IPS-NIHi7 (cell line): ENCODE measurements around the gene SCN9A.
A peak's percentile ranks its signal among the peaks of the same experiment; 100 is the strongest.

Experiments
- DNase-seq: peaks from one replicate; pipeline ENCODE4 v3.0.0; 2012; ENCODE audit warnings: mixed read lengths; ENCODE audit errors: extremely low spot score

SCN9A gene

DNA sequence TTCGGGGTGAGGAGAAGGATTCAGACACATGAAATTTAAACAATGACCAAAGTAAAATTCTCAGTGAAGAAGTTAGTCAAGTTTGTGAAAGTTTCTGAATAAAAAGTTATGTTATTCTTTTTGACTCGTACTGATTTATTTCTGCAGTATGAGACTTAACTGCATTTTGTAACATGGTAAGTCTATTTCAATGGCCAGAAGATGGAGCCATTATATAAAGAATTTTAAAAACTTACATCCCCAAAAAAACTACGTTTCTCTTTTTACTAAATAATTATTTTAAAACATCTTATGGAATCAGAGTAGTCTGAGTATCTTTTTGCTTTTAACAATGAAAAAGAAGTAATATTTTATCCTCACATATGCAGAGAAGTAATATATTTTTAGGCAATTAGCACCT is 196.5 kb downstream of the SCN9A start:
- no peak for DNase-seq

DNA sequence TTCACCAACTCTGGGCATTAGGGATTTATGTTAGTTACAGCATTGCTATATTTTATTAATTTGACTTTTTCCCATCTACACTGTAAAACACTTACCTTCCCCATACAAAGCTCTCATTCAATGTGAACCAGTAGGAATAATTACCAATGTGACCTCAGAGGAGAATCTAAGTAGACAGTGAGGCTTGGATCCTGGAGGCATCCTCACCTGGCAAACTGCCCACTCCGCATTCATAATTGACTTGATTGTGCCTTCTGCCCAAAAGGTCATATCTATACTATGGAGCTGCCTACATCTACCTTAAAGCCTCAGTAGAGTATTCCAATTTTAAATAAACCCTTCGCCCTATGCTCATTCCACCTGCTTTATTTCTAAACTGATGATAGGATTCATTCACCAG is 202.5 kb downstream of the SCN9A start:
- DNase-seq = no peak

DNA sequence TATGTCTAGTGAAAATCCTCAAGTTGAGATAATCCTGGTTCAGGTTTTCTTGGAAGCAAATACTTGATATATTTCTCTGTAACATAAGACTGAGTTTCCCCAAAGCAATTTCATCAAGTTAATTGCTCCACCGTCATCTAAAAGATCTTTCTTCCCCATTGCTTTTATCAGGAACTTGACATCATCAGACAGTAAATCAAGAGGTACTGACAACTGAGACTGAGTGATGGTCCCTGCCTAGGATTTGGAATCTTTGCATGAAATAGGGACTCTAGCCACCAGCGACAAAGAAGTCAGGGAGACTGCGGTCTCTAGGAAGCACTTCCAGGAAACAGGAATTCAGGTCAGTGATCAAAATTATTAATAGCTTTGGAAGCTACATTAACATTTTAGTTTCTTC is 204.5 kb downstream of the SCN9A start:
- DNase-seq = no peak

DNA sequence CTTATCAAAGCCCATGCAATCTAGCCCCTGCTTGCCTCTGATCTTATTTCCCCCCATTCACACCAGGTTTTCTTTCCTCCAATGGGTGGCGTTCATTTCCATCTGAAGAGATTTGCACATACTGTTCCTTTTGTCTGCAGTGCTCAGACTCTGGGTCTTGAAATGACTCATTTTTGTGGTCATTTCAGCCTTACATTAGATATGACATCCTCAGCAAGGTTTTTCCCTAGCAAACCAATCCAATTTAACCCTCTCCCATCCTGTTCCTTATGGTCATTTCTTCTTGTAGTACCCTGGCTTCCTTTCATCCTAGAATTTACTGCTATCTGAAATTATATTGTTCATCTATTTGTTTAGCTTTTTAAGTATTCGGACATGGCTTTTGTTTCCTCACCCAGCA is 205.4 kb downstream of the SCN9A start:
- no peak for DNase-seq

DNA sequence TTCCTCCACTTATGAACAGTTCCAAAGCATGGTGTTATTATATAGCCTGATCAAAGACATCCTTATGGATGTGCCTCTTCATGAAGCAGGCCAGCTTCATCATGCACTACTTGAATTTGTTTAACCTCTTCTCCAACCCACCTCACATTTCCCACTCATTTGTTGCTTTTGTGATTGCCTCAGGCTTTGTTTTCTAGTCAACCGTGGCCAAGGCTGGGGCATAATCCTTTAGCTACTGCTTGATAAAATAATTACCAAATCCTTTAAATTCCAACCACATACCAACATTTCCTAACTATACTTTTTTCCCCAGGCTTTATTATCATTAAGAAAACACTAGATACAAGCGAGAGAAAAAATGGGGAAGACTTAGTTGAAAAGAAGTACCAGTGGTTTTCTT is 208.3 kb downstream of the SCN9A start:
- no peak for DNase-seq

DNA sequence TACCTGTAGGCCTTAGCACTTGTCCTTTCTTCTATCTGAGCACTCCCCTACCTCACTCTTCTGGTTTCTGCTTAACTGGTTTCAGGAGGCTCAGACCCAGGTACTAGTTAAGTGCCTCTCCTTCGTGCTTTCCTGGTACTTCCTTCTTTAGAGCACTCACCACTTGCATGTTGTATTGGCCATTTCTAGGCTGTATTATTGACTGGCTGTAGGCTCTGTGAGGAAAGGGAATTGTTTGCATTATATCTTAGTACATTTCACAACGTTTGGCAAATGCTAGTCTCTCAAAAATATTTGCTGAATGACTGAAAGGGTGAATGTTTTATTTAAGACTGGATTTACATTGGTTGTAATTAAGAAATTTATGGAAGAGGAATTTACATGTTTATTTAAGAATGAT is 212.0 kb downstream of the SCN9A start:
- DNase-seq = no peak

DNA sequence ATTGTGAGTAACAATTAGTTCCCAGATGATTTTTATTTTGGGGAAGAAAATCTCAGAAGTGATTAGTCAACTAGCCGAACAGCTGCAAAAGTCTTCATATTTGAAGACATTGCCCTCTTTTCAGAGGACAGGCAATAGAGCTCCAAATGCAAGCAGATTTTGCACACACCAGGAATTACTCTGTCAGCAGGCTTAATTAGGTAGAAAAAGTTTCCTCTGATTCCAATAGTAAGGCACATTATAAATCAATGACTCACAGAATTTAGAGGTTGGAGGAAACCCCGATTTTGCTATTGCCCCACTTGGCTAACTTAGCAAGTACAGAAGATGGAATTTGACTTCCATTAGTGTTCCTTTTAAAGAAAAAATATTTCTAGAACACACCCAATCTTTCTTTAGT is 217.2 kb downstream of the SCN9A start:
- no peak for DNase-seq

DNA sequence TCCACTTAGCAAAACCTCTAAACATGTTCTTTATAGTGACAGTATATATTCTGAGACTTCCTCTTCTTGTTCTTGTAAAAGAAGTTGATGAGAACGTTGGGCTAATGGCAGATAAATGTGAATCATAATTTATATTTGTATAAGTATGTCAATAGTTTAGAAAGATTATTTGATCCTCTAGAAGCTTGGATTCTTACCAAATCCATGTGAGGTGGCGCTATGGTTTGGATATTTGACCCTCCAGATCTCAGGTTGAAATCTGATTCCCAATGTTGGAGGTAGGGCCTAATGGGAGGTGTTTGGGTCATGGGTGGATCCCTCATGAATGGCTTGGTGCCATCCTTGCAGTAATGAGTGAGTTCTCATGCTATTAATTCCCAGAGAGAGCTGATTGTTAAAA is 218.2 kb downstream of the SCN9A start:
- no peak for DNase-seq

DNA sequence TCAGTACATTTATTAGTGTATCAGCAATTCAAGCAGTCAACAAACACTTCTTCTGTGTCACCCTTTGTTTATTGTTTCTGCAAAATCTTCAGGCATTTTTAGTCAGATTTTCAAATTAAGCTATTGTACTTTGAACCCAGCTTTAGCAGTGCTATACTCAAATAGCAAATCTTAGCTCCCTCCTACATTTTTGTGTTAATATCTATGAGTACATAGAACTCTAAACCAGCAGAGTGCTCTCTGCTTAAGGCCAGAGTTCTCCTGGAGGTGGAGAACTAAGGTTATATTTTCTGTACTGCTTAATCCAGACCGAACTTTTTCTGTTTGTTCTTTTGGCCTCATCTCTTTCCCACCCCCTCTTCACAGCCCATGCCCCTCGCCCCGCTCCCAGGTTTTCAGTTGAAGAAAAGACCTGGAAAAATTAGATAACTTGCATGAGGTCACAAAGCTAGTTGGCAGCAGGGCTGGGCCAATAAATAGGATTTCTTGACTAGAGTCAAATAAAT is 218.7 kb downstream of the SCN9A start:
- no peak for DNase-seq

DNA sequence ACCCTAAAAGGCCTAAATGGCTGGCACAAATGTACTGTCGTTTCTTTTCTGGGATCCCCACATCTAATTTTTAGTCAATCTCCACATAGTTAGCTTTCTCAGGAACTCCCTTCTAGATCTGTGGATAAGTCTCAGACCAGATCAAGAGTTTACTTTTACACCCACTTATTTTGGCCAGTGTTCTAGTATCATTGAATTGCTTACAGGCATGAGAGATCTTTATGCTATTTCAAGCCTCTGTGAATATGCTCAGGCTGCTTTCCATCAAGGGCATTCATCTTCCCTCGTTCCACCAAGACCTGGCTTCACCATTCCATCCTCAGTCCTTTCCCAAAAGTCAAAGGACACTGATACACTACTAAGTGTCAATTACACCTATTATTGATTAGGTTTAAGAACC is 220.2 kb downstream of the SCN9A start:
- no peak for DNase-seq

DNA sequence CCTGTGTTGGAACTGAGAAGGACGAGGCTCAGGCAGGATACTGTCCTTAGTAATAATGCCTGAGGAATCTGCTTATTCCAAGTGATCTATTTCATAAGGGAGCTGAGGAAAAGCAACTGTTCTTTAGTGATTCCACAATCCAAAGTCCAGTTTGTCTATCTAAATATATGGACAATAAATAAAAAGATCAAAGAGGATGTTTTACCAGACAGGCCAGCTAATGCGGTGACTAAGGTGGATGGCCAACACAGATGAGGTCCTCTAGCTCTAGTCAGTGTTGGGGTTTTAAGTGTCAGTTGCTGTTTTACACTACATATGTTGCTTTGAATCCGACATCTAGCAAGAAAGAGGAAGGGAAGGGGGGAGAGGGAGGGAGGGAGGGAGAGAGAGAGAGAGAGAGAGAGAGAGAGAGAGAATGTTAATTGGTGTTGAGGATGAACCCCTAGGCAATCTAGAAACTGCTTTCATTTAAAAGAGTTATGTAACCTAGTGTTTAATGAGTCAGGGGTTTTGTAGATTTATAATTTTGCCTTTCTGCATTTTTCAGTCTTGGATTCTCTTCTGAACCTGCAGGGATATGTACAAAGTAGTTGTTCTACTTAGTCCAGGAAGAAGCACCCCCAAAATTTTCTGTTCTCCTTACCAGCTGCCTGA is 220.9 kb downstream of the SCN9A start:
- DNase-seq = no peak

DNA sequence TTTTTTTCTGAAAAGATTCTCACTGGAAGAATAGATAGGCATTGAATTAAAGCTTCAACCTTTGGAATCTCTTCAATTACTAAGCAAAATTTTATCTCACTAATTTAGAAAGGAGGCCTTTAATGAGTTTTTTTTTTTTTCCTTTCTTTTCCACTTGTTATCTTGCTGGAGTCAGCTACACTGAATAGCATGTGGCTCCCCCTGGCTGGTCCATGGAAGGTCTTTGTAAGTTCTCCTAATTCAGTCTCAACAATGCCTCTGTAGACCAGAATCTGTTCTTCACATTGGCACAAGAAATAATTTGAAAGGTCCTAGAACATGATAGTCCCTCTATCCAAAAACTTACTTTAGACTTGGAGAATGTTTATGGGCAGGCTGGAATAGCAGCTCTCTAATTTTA is 223.7 kb downstream of the SCN9A start:
- no peak for DNase-seq

DNA sequence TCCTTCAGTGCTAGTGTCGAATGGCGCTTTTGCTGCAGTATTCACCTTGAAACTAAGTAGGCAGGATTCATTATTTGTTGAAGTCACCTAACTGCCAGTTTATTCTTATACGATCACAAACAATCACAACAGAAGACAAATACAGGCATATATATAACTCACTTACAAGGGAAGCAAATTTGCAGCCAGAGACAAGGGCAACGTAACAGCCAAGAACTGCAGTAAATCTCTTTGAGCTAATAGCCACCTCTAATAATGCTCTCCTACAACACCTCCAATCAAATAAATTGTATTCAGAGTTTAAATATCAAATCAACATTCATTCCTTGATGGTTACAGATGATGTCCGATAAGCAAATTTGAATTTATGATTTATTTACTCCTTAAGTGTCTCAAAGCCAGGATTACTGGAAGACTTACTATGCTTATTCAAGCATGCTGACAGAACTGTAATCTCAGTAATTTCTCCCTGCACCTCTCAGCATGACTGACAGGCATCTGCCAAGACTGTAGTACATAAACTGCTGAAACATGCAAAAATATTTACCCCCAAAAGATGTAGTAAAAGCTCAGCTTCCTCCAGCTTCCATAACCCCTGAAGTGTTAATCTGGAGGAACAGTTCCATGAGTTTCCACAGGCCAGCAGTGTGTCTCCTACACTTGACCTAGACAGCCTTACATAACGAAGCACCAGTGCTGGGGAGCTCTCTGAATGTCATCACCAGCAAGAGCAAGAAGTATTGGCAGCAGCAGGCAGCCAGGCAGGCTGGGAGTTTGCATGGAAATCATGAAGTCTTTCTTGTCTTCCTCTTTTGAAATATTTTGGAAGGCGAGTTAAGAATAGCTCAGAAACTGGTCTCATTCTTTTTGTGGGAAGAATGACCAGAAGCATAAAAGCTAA is 227.0 kb downstream of the SCN9A start:
- DNase-seq = peak; percentile 27

DNA sequence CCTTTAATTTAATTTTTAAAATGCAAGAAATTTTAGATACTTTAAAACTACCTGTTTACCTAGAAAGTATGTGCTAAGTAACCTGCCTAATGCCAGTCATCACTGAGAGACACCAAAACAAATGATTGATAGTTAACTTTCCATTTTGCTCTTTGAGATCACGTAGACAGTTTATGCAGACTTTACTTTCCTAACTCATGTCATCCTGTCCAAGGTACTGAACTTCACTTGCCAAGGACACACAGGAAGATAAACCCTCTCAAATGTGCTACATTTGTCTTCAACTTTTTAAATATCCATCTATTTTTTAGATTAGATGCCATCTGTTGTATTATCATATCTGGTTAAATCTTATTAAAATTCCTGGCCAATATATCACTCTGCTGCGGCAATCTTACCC is 227.9 kb downstream of the SCN9A start:
- DNase-seq = no peak
